ENCODE measurements around the gene DCC.

- no peak for TF ChIP-seq EZH2 (IDR thresholded peaks at IDR 0.05; ENCODE audit: low read depth)
- no peak for TF ChIP-seq CTCF (conservative IDR thresholded peaks at IDR 0.05)
These were observed 1068.3 kb downstream of the DCC start for GRCh38 chr18:53408271-53408670.

All from PC-9 (cell line).